Measurements from ENCODE around the gene MAML3.

The MAML3 gene

DNA sequence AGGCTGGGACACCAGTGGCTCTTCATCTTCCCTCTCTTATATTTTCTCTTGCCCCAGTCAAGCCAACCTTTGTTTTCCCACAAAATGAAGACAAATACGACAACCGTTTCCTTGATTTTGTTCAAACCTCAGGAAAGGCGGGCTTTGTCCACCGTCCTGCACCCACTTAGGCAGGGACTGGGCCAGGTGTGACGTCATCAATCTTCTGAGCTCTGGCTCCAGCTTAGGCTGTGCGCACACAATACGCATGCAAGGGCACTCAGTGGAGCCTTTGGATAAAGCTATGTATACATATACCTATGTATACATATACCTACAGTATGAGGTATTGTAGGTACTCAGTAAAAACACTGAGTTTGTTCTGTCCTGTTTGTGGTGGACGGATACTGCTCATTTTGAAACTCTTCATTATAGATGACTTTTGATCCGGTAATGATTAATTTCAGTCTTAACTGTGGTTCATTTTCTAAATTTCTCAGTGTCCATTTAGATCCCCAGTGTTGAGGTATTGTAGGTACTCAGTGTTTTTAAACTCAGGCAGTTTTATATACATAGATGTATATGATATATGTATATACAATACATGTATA lies 293.5 kb downstream of the MAML3 start:
- Histone ChIP-seq H3K14ac (ENCODE audit: low read length) (no peak overlapping the region), H4K91ac (ENCODE audit: low read depth, low read length, poor library complexity) (no peak overlapping the region), H3K9ac (ENCODE audit: low read depth, low read length, poor library complexity) (no peak overlapping the region), H3K4me3 (ENCODE audit: low read length in 2 of 2) (no peak overlapping the region), H3K36me3 (replicated peaks in 1 of 2; ENCODE audit: control insufficient read depth in 2 of 2, insufficient read depth in 2 of 2, low read length in 2 of 2) (no peaks in the 10 kb centered on the region), H3K4me1 (ENCODE audit: control insufficient read depth in 2 of 2, insufficient read depth in 1 of 2, low read depth in 1 of 2, low read length in 2 of 2) (peaks cover 7 to 9% of the 10 kb centered on the region in 2 donors), H2BK15ac (ENCODE audit: low read length) (no peak overlapping the region), H2BK12ac (ENCODE audit: low read length) (no peak overlapping the region), H3K4ac (ENCODE audit: low read length) (no peak overlapping the region), H4K8ac (ENCODE audit: low read depth, low read length) (no peak overlapping the region), H3K27ac (replicated peaks; ENCODE audit: low read length) (no peak overlapping the region), H3K27me3 (ENCODE audit: control insufficient read depth in 3 of 3, insufficient read depth in 3 of 3, low read depth in 1 of 3, low read length in 3 of 3) (no peaks in the 10 kb centered on the region), H3K18ac (ENCODE audit: low read length) (no peak overlapping the region), H3K4me2 (ENCODE audit: insufficient read depth, low read length, poor library complexity, severe bottlenecking) (no peak overlapping the region), H3K23ac (ENCODE audit: low read depth, low read length, poor library complexity) (no peak overlapping the region), H2BK5ac (ENCODE audit: low read length) (no peak overlapping the region), H2AK5ac (ENCODE audit: low read depth, low read length) (peak overlapping the region; percentile 76), H3K9me3 (replicated peaks in 1 of 2; ENCODE audit: control insufficient read depth in 2 of 2, insufficient read depth in 1 of 2, low read depth in 1 of 2, low read length in 2 of 2) (no peaks in the 10 kb centered on the region), H2AFZ (ENCODE audit: low read length) (no peak overlapping the region), H2BK120ac (ENCODE audit: low read depth, low read length) (no peak overlapping the region), H3K79me1 (ENCODE audit: low read depth, low read length) (no peaks in the 10 kb centered on the region)
- WGBS, 2 donors (ENCODE audit: extremely low coverage in 2 of 2, insufficient read length in 2 of 2, insufficient replicate concordance in 1 of 2), result no CpG with 5 or more reads among the region's 9 CpGs
- no peak for DNase-seq (ENCODE audit: low spot score)

DNA sequence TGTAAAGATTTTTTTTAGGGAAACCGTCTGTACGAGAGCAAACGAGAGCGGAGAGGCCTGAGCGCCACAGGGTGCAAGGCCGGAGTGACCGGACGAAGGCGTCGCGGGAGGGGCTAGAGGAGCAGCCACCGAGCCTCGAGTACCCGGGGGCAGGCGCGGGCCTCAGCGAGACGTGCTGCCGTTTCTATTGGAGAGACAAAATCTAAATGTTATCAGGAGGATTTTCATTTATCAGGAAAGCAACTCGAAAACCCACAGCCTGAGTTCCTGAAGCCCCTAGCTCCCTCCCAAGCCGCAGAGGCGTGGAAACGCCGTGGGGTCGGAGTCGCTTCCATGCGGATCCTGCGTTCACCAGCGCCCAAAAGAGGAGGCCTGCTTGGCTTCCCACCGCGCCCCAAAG lies 294.1 kb downstream of the MAML3 start:
- no peaks in the 10 kb centered on the region for H3K27me3 ChIP-seq (ENCODE audit: control insufficient read depth in 3 of 3, insufficient read depth in 3 of 3, low read depth in 1 of 3, low read length in 3 of 3)
- no peak overlapping the region for H2BK5ac ChIP-seq (ENCODE audit: low read length)
- no peak overlapping the region for H3K14ac ChIP-seq (ENCODE audit: low read length)
- H4K8ac ChIP-seq (ENCODE audit: low read depth, low read length), result no peak overlapping the region
- no peak overlapping the region for H4K91ac ChIP-seq (ENCODE audit: low read depth, low read length, poor library complexity)
- no peak overlapping the region for H2BK15ac ChIP-seq (ENCODE audit: low read length)
- peaks cover 7 to 9% of the 10 kb centered on the region in 2 donors for H3K4me1 ChIP-seq (ENCODE audit: control insufficient read depth in 2 of 2, insufficient read depth in 1 of 2, low read depth in 1 of 2, low read length in 2 of 2)
- no peaks in the 10 kb centered on the region for H3K36me3 ChIP-seq (replicated peaks in 1 of 2; ENCODE audit: control insufficient read depth in 2 of 2, insufficient read depth in 2 of 2, low read length in 2 of 2)
- no peak overlapping the region for H3K4me2 ChIP-seq (ENCODE audit: insufficient read depth, low read length, poor library complexity, severe bottlenecking)
- H3K27ac ChIP-seq (replicated peaks; ENCODE audit: low read length), result no peak overlapping the region
- no peak overlapping the region for H2AFZ ChIP-seq (ENCODE audit: low read length)
- no peaks in the 10 kb centered on the region for H3K9me3 ChIP-seq (replicated peaks in 1 of 2; ENCODE audit: control insufficient read depth in 2 of 2, insufficient read depth in 1 of 2, low read depth in 1 of 2, low read length in 2 of 2)
- H2BK120ac ChIP-seq (ENCODE audit: low read depth, low read length), result no peak overlapping the region
- DNase-seq (ENCODE audit: low spot score), result no peak
- H3K79me1 ChIP-seq (ENCODE audit: low read depth, low read length), result no peaks in the 10 kb centered on the region
- H3K18ac ChIP-seq (ENCODE audit: low read length), result peak overlapping the region; percentile 33
- peak overlapping the region; percentile 76 for H2AK5ac ChIP-seq (ENCODE audit: low read depth, low read length)
- H3K9ac ChIP-seq (ENCODE audit: low read depth, low read length, poor library complexity), result no peak overlapping the region
- no peak overlapping the region for H3K23ac ChIP-seq (ENCODE audit: low read depth, low read length, poor library complexity)
- H3K4ac ChIP-seq (ENCODE audit: low read length), result no peak overlapping the region
- H3K4me3 ChIP-seq (ENCODE audit: low read length in 2 of 2), result no peak overlapping the region
- WGBS, 2 donors (ENCODE audit: extremely low coverage in 2 of 2, insufficient read length in 2 of 2, insufficient replicate concordance in 1 of 2), result no CpG with 5 or more reads among the region's 31 CpGs
- H2BK12ac ChIP-seq (ENCODE audit: low read length), result no peak overlapping the region

DNA sequence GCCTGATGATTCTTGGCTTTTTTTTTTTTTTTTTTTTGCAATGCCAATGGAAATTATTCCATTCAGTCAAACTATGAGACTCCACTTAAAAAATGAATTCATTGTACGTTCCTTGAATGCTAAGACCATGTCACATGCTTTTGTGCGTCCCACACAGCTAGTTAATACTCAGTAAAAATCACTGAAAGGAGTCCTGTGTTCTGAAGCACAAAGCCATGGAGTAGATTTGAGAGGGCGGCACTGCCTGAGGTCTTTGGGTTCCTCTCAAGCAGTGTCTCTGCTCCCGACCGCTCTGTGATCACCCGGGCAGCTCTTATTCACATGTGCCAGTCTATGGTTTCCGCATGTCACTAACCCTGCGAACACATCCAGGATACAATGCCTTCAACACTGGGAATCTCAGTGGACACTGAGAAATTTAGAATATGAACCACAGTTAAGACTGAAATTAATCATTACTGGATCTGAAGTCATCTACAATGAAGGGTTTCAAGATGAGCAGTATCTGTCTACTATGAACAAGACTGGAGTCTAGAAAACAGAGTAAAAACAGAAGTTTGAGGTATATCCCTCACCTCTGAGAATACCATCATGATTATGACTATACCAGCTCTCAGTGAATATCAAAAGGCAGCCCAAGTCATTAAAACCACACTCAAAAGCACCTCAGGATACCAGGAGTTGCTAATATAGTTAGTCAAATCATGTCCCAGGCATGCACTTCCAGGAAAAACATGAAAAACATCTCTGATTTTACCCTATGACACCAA lies 295.4 kb downstream of the MAML3 start:
- H4K8ac ChIP-seq (ENCODE audit: low read depth, low read length), result no peak overlapping the region
- H3K14ac ChIP-seq (ENCODE audit: low read length), result no peak overlapping the region
- H3K4me1 ChIP-seq (ENCODE audit: control insufficient read depth in 2 of 2, insufficient read depth in 1 of 2, low read depth in 1 of 2, low read length in 2 of 2), result peaks cover 9 to 10% of the 10 kb centered on the region in 2 donors
- no peak overlapping the region for H3K4me3 ChIP-seq (ENCODE audit: low read length in 2 of 2)
- no peak overlapping the region for H4K91ac ChIP-seq (ENCODE audit: low read depth, low read length, poor library complexity)
- no peak overlapping the region for H2AK5ac ChIP-seq (ENCODE audit: low read depth, low read length)
- H3K27ac ChIP-seq (replicated peaks; ENCODE audit: low read length), result no peak overlapping the region
- DNase-seq (ENCODE audit: low spot score), result no peak
- no peaks in the 10 kb centered on the region for H3K9me3 ChIP-seq (replicated peaks in 1 of 2; ENCODE audit: control insufficient read depth in 2 of 2, insufficient read depth in 1 of 2, low read depth in 1 of 2, low read length in 2 of 2)
- peaks cover 0 to 3% of the 10 kb centered on the region in 2 donors for H3K36me3 ChIP-seq (replicated peaks in 1 of 2; ENCODE audit: control insufficient read depth in 2 of 2, insufficient read depth in 2 of 2, low read length in 2 of 2)
- H3K79me1 ChIP-seq (ENCODE audit: low read depth, low read length), result no peaks in the 10 kb centered on the region
- H3K9ac ChIP-seq (ENCODE audit: low read depth, low read length, poor library complexity), result no peak overlapping the region
- H2BK15ac ChIP-seq (ENCODE audit: low read length), result no peak overlapping the region
- no peak overlapping the region for H3K4me2 ChIP-seq (ENCODE audit: insufficient read depth, low read length, poor library complexity, severe bottlenecking)
- peak overlapping the region; percentile 20 for H3K18ac ChIP-seq (ENCODE audit: low read length)
- WGBS, 2 donors (ENCODE audit: extremely low coverage in 2 of 2, insufficient read length in 2 of 2, insufficient replicate concordance in 1 of 2), result no CpG with 5 or more reads among the region's 8 CpGs
- H3K4ac ChIP-seq (ENCODE audit: low read length), result no peak overlapping the region
- no peak overlapping the region for H2BK120ac ChIP-seq (ENCODE audit: low read depth, low read length)
- H2BK5ac ChIP-seq (ENCODE audit: low read length), result no peak overlapping the region
- H2AFZ ChIP-seq (ENCODE audit: low read length), result no peak overlapping the region
- H3K27me3 ChIP-seq (ENCODE audit: control insufficient read depth in 3 of 3, insufficient read depth in 3 of 3, low read depth in 1 of 3, low read length in 3 of 3), result no peaks in the 10 kb centered on the region
- no peak overlapping the region for H2BK12ac ChIP-seq (ENCODE audit: low read length)
- H3K23ac ChIP-seq (ENCODE audit: low read depth, low read length, poor library complexity), result no peak overlapping the region

DNA sequence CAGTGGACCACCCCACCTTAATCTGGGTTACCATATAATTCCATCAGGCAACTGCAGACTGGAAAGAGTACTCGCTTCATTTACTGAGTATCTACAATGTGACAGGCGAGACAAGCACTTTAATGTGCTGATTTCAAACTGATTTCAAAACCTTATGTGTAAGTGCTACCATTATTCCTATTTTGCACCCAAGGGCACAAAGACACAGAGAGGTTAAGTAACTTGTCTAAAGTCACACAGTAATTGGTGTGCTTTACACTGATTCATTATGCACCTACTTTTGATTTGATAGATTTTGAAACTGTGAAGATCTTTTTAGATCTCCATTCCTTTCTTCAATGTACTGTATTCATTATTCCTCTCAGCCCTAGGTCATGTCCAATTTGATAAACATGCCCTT lies 296.0 kb downstream of the MAML3 start:
- H3K18ac ChIP-seq (ENCODE audit: low read length), result no peak overlapping the region
- H4K91ac ChIP-seq (ENCODE audit: low read depth, low read length, poor library complexity), result no peak overlapping the region
- no peak overlapping the region for H2AFZ ChIP-seq (ENCODE audit: low read length)
- no peak overlapping the region for H3K4me3 ChIP-seq (ENCODE audit: low read length in 2 of 2)
- no peak for DNase-seq (ENCODE audit: low spot score)
- H2BK120ac ChIP-seq (ENCODE audit: low read depth, low read length), result no peak overlapping the region
- no peak overlapping the region for H3K4ac ChIP-seq (ENCODE audit: low read length)
- H3K9ac ChIP-seq (ENCODE audit: low read depth, low read length, poor library complexity), result no peak overlapping the region
- no peaks in the 10 kb centered on the region for H3K79me1 ChIP-seq (ENCODE audit: low read depth, low read length)
- no peak overlapping the region for H2BK12ac ChIP-seq (ENCODE audit: low read length)
- no peak overlapping the region for H4K8ac ChIP-seq (ENCODE audit: low read depth, low read length)
- no peak overlapping the region for H2AK5ac ChIP-seq (ENCODE audit: low read depth, low read length)
- no peak overlapping the region for H3K14ac ChIP-seq (ENCODE audit: low read length)
- no peak overlapping the region for H3K27ac ChIP-seq (replicated peaks; ENCODE audit: low read length)
- H3K36me3 ChIP-seq (replicated peaks in 1 of 2; ENCODE audit: control insufficient read depth in 2 of 2, insufficient read depth in 2 of 2, low read length in 2 of 2), result peaks cover 0 to 3% of the 10 kb centered on the region in 2 donors
- no peak overlapping the region for H3K23ac ChIP-seq (ENCODE audit: low read depth, low read length, poor library complexity)
- no peaks in the 10 kb centered on the region for H3K27me3 ChIP-seq (ENCODE audit: control insufficient read depth in 3 of 3, insufficient read depth in 3 of 3, low read depth in 1 of 3, low read length in 3 of 3)
- H2BK5ac ChIP-seq (ENCODE audit: low read length), result no peak overlapping the region
- peaks cover 9 to 12% of the 10 kb centered on the region in 2 donors for H3K4me1 ChIP-seq (ENCODE audit: control insufficient read depth in 2 of 2, insufficient read depth in 1 of 2, low read depth in 1 of 2, low read length in 2 of 2)
- H3K9me3 ChIP-seq (replicated peaks in 1 of 2; ENCODE audit: control insufficient read depth in 2 of 2, insufficient read depth in 1 of 2, low read depth in 1 of 2, low read length in 2 of 2), result no peaks in the 10 kb centered on the region
- WGBS, 2 donors (ENCODE audit: extremely low coverage in 2 of 2, insufficient read length in 2 of 2, insufficient replicate concordance in 1 of 2), result no CpG with 5 or more reads among the region's 2 CpGs
- no peak overlapping the region for H2BK15ac ChIP-seq (ENCODE audit: low read length)
- no peak overlapping the region for H3K4me2 ChIP-seq (ENCODE audit: insufficient read depth, low read length, poor library complexity, severe bottlenecking)
